GDM1 (cell line): ENCODE measurements around the gene ITGB2.

Experiments used
- DNase-seq: peaks from one replicate; lab custom pipeline; 2025; lab: John Stamatoyannopoulos, UW

ITGB2 gene

GRCh38 chr21:44897326-44898010, 23.2 kb downstream of the ITGB2 start:
- no peak for DNase-seq

- no peak for DNase-seq
Measured at GRCh38 chr21:44896561-44897286, 24.0 kb downstream of the ITGB2 start.

- no peak for DNase-seq
Measured at GRCh38 chr21:44895859-44896258, 24.8 kb downstream of the ITGB2 start.

GRCh38 chr21:44894687-44895302, 25.9 kb downstream of the ITGB2 start:
- DNase-seq: no peak

- no peak for DNase-seq
Measured at GRCh38 chr21:44893948-44894656, 26.6 kb downstream of the ITGB2 start.

GRCh38 chr21:44893278-44893556, 27.5 kb downstream of the ITGB2 start:
- DNase-seq: no peak

GRCh38 chr21:44892536-44893277, 28.0 kb downstream of the ITGB2 start:
- peak; percentile 59 for DNase-seq

- no peak for DNase-seq
Measured at GRCh38 chr21:44892095-44892494, 28.6 kb downstream of the ITGB2 start.

GRCh38 chr21:44891631-44892031, 29.1 kb downstream of the ITGB2 start:
- DNase-seq: no peak

GRCh38 chr21:44890961-44891541, 29.6 kb downstream of the ITGB2 start:
- no peak for DNase-seq

- no peak for DNase-seq
Measured at GRCh38 chr21:44890338-44890931, 30.3 kb downstream of the ITGB2 start.

- DNase-seq: no peak
Measured at GRCh38 chr21:44889625-44890337, 30.9 kb downstream of the ITGB2 start.

- DNase-seq: no peak
Measured at GRCh38 chr21:44888581-44889550, 31.8 kb downstream of the ITGB2 start.

- DNase-seq: no peak
Measured at GRCh38 chr21:44887807-44888580, 32.7 kb downstream of the ITGB2 start.

- DNase-seq: no peak
Measured at GRCh38 chr21:44887126-44887806, 33.4 kb downstream of the ITGB2 start.

- DNase-seq: no peak
Measured at GRCh38 chr21:44886113-44887075, 34.3 kb downstream of the ITGB2 start.

- no peak for DNase-seq
Measured at GRCh38 chr21:44885615-44886014, 35.1 kb downstream of the ITGB2 start.
